Neural crest cell (in vitro differentiated cells): ENCODE measurements around the gene PATE1. TPM values are rescaled to one million over a fixed set of nuclear protein-coding genes. Genes with fewer than 3 reads are reported as not detected.
A peak's percentile ranks its signal among the peaks of the same experiment; 100 is the strongest.
"Not testable (repeated sequence)": the region's sequence is repeated elsewhere in the genome, so short reads cannot be mapped to it uniquely, and the experiment has no call there.

Experiments used
- DNase-seq: peaks from one replicate; pipeline ENCODE4 v3.0.0; 2021; ENCODE audit warnings: low read depth, mixed read lengths, low spot score
- H3K27ac Mint-ChIP-seq: one replicate; pipeline ENCODE4 v1.8.0; 2021; ENCODE audit warnings: mild to moderate bottlenecking, mixed read lengths; ENCODE audit not compliant: unreplicated experiment
- H3K27me3 Mint-ChIP-seq: 2 replicates; pipeline ENCODE4 v1.8.0; 2021; ENCODE audit warnings: low read depth, mild to moderate bottlenecking, mixed read lengths
- H3K36me3 Mint-ChIP-seq: 2 replicates; pipeline ENCODE4 v1.8.0; 2021; ENCODE audit warnings: low read depth, mild to moderate bottlenecking, mixed read lengths
- H3K4me1 Mint-ChIP-seq: 2 replicates; pipeline ENCODE4 v1.8.0; 2021; ENCODE audit warnings: mixed read lengths
- H3K4me3 Mint-ChIP-seq: one replicate; pipeline ENCODE4 v1.8.0; 2021; ENCODE audit warnings: mild to moderate bottlenecking, mixed read lengths
- H3K9me3 Mint-ChIP-seq: 2 replicates; pipeline ENCODE4 v1.8.0; 2021; ENCODE audit warnings: mixed read lengths
- CTCF ChIP-seq: fragments of 200-600 bp; sonication (generic); conservative IDR thresholded peaks from 2 replicates; pipeline ENCODE4 v1.5.0; 2021; ENCODE audit warnings: antibody characterized with exemption, mild to moderate bottlenecking
- long read RNA-seq: library from polyadenylated mRNA; unstranded; transcript quantifications from one replicate; pipeline ENCODE4 v2.0.0, GENCODE V29; 2020
- total RNA-seq: library from RNA; stranded (reverse); gene quantifications from 2 replicates; pipeline ENCODE4 v1.2.1, GENCODE V29; 2021

Gene PATE1
- not detected in 2 replicates for total RNA-seq
- long read RNA-seq: 0 reads

GRCh38 chr11:125745979-125746378, at the start of gene PATE1:
PATE1 (plus strand) TSS chr11:125746279; CDS start chr11:125746305, 26 bp downstream.
- peaks cover 10% of the 10 kb centered on the region for H3K27me3 Mint-ChIP-seq
- H3K4me3 Mint-ChIP-seq: no peak within 1 kb of the TSS
- no peaks in the 10 kb centered on the region for H3K9me3 Mint-ChIP-seq
- no peak for TF ChIP-seq CTCF
- no peaks in the 10 kb centered on the region for H3K36me3 Mint-ChIP-seq
- H3K27ac Mint-ChIP-seq: no peak within 1 kb of the TSS
- no peak for DNase-seq
- peaks cover 6% of the 10 kb centered on the region for H3K4me1 Mint-ChIP-seq

GRCh38 chr11:125701018-125701610, 45.0 kb upstream of the PATE1 start:
- no peak overlapping the region for H3K27ac Mint-ChIP-seq
- no peak for DNase-seq
- no peak overlapping the region for H3K4me3 Mint-ChIP-seq
- H3K27me3 Mint-ChIP-seq: no peaks in the 10 kb centered on the region
- no peaks in the 10 kb centered on the region for H3K4me1 Mint-ChIP-seq
- TF ChIP-seq CTCF: no peak
- H3K36me3 Mint-ChIP-seq: peaks cover 8% of the 10 kb centered on the region
- peaks cover 7% of the 10 kb centered on the region for H3K9me3 Mint-ChIP-seq

- Mint-ChIP-seq H3K27ac (no peak overlapping the region), H3K9me3 (peaks cover 11% of the 10 kb centered on the region), H3K27me3 (peaks cover 2% of the 10 kb centered on the region), H3K4me1 (no peaks in the 10 kb centered on the region), H3K4me3 (no peak overlapping the region), H3K36me3 (peaks cover 8% of the 10 kb centered on the region)
- no peak for TF ChIP-seq CTCF
- no peak for DNase-seq
These were observed 44.0 kb upstream of the PATE1 start for GRCh38 chr11:125701858-125702621.

GRCh38 chr11:125704686-125705085, 41.4 kb upstream of the PATE1 start:
- DNase-seq, H3K36me3 Mint-ChIP-seq, H3K27ac Mint-ChIP-seq, H3K4me1 Mint-ChIP-seq, H3K4me3 Mint-ChIP-seq: not testable (repeated sequence)
- peaks cover 16% of the 10 kb centered on the region for H3K9me3 Mint-ChIP-seq
- H3K27me3 Mint-ChIP-seq: peaks cover 19% of the 10 kb centered on the region

GRCh38 chr11:125720781-125721180, 25.3 kb upstream of the PATE1 start:
- Mint-ChIP-seq H3K36me3 (peaks cover 4% of the 10 kb centered on the region), H3K27ac (peak overlapping the region; percentile 20), H3K27me3 (peaks cover 8% of the 10 kb centered on the region), H3K4me3 (no peak overlapping the region), H3K9me3 (no peaks in the 10 kb centered on the region), H3K4me1 (no peaks in the 10 kb centered on the region)
- no peak for DNase-seq
- TF ChIP-seq CTCF: no peak

- no peak overlapping the region for H3K27ac Mint-ChIP-seq
- no peaks in the 10 kb centered on the region for H3K36me3 Mint-ChIP-seq
- no peaks in the 10 kb centered on the region for H3K9me3 Mint-ChIP-seq
- H3K4me1 Mint-ChIP-seq: no peaks in the 10 kb centered on the region
- peak; percentile 29 for TF ChIP-seq CTCF
- H3K27me3 Mint-ChIP-seq: peaks cover 8% of the 10 kb centered on the region
- no peak for DNase-seq
- no peak overlapping the region for H3K4me3 Mint-ChIP-seq
These were observed 22.0 kb upstream of the PATE1 start for GRCh38 chr11:125724125-125724524.
